ENCODE data around the gene BAX. TPM values are rescaled to one million over a fixed set of nuclear protein-coding genes. Genes with fewer than 3 reads are reported as not detected.

BAX gene
- total and polyA plus RNA-seq, 2 of the 13 experiments (the other 11 are each of a cell fraction or from before 2014, with no cell fraction given) = 139 to 176 TPM

GRCh38 chr19:48962029-48962848 lies 7.6 kb downstream of the BAX start (continued):
- no peak for TF ChIP-seq MLXIP (CRISPR knock-in tag; IDR thresholded peaks at IDR 0.05; ENCODE audit: borderline replicate concordance)
- TF ChIP-seq ZNF552 (CRISPR knock-in tag; IDR thresholded peaks at IDR 0.05; ENCODE audit: borderline replicate concordance) = no peak; the same call in 1 of the 2 replicates
- TF ChIP-seq JUN (CRISPR knock-in tag; IDR thresholded peaks at IDR 0.05) = no peak
- peak; percentile 30; the same call in 1 of the 2 replicates for TF ChIP-seq ZNF343 (CRISPR knock-in tag; IDR thresholded peaks at IDR 0.05)
- TF ChIP-seq ZKSCAN8 (CRISPR knock-in tag; IDR thresholded peaks at IDR 0.05; ENCODE audit: borderline replicate concordance) = peak; percentile 46; the same call in 1 of the 2 replicates
- TF ChIP-seq ZNF547 (CRISPR knock-in tag; IDR thresholded peaks at IDR 0.05) = peak; percentile 69; the same call in 1 of the 2 replicates
- no peak for TF ChIP-seq CHD2 (IDR thresholded peaks at IDR 0.05; ENCODE audit: low read depth, low read length)
- no peak for TF ChIP-seq NR0B2 (CRISPR knock-in tag; IDR thresholded peaks at IDR 0.05)
- peak; percentile 36 for TF ChIP-seq CCAR2 (optimal IDR thresholded peaks at IDR 0.05; ENCODE audit: low read depth, low read length)
- no peak; the same call in 1 of the 2 replicates for TF ChIP-seq CEBPG (CRISPR knock-in tag; IDR thresholded peaks at IDR 0.05)
- TF ChIP-seq ATF3 (CRISPR knock-in tag; IDR thresholded peaks at IDR 0.05) = peak; percentile 33; the same call in 1 of the 2 replicates
- TF ChIP-seq EP300 (IDR thresholded peaks at IDR 0.05; ENCODE audit: low read depth in 2 of 2, low read length in 2 of 2) = peak in 1 of 2 experiments; percentile 46; a peak in 2 of 4 replicates
- TF ChIP-seq EP300 (CRISPR knock-in tag; IDR thresholded peaks at IDR 0.05; ENCODE audit: borderline replicate concordance) = no peak; the same call in none of the 2 replicates
- peak; percentile 79; the same call in 1 of the 2 replicates for TF ChIP-seq ZNF124 (CRISPR knock-in tag; IDR thresholded peaks at IDR 0.05)
- no peak for TF ChIP-seq NFRKB (IDR thresholded peaks at IDR 0.05)
- peak; percentile 69 for TF ChIP-seq REPIN1 (CRISPR knock-in tag; IDR thresholded peaks at IDR 0.05; ENCODE audit: borderline replicate concordance, low read depth)
- TF ChIP-seq FLYWCH1 (CRISPR knock-in tag; IDR thresholded peaks at IDR 0.05) = 0 out of 2 replicates have a peak, but pooled peaks have one; percentile 21
- peak; percentile 90; the same call in 1 of the 2 replicates for TF ChIP-seq ZNF691 (CRISPR knock-in tag; IDR thresholded peaks at IDR 0.05; ENCODE audit: borderline replicate concordance, low read depth)
- no peak for TF ChIP-seq ATF5 (CRISPR knock-in tag; IDR thresholded peaks at IDR 0.05; ENCODE audit: low read depth)
- no peak; the same call in 1 of the 2 replicates for TF ChIP-seq MTERF4 (CRISPR knock-in tag; IDR thresholded peaks at IDR 0.05)
- no peak; the same call in 1 of the 2 replicates for TF ChIP-seq ZNF616 (CRISPR knock-in tag; IDR thresholded peaks at IDR 0.05; ENCODE audit: low read depth)
- TF ChIP-seq ZBTB21 (CRISPR knock-in tag; IDR thresholded peaks at IDR 0.05) = peak; percentile 23; the same call in 1 of the 2 replicates
- 0 out of 2 replicates have a peak, but pooled peaks have one; percentile 76 for TF ChIP-seq ZNF761 (CRISPR knock-in tag; conservative IDR thresholded peaks at IDR 0.05)
